Vagina (tissue), 2 donors: ENCODE measurements around the gene ZNF804A. TPM values are rescaled to one million over a fixed set of nuclear protein-coding genes. Genes with fewer than 3 reads are reported as not detected.

ENCODE experiments used
- DNase-seq, 2 donors: peaks; one replicate each; pipeline ENCODE4 v3.0.0-alpha.2; 2017; ENCODE audit errors: extremely low spot score in 2 of 2
- H3K27ac ChIP-seq: fragments of 200-600 bp; sonication (generic); one replicate; pipeline ENCODE4 v1.5.1; 2019
- H3K27me3 ChIP-seq: fragments of 200-600 bp; sonication (generic); one replicate; pipeline ENCODE4 v1.5.1; 2019
- H3K36me3 ChIP-seq, 2 donors: fragments of 200-600 bp; sonication (generic); one replicate each; pipeline ENCODE4 v1.5.1; 2017 to 2019
- H3K4me1 ChIP-seq: fragments of 200-600 bp; sonication (generic); one replicate; pipeline ENCODE4 v1.5.1; 2019
- H3K4me3 ChIP-seq, 2 donors: fragments of 200-600 bp; sonication (generic); 1 replicate in 1 of 2; 2 replicates in 1 of 2; pipeline ENCODE4 v1.5.1; 2016 to 2019
- H3K9me3 ChIP-seq: fragments of 200-600 bp; sonication (generic); one replicate; pipeline ENCODE4 v1.5.1; 2019
- CTCF ChIP-seq, 3 experiments: fragments of 450-650 bp in 2 of 3; fragments of 200-600 bp in 1 of 3; sonication (generic) in 1 of 3; IDR thresholded peaks; one replicate each; pipeline ENCODE4 v1.5.1; 2017 to 2019; ENCODE audit warnings: antibody characterized with exemption in 3 of 3, mild to moderate bottlenecking in 2 of 3, moderate library complexity in 2 of 3
- POLR2A ChIP-seq, 2 donors: fragments of 450-650 bp; IDR thresholded peaks; one replicate each; pipeline ENCODE4 v1.6.1; 2017; ENCODE audit warnings: antibody characterized with exemption in 2 of 2, mild to moderate bottlenecking in 2 of 2, moderate library complexity in 2 of 2
- POLR2AphosphoS5 ChIP-seq, 2 donors: sonication (generic); formaldehyde crosslinking; IDR thresholded peaks; one replicate each; pipeline ENCODE4 v1.9.0; 2017; ENCODE audit warnings: antibody characterized with exemption in 2 of 2, mild to moderate bottlenecking in 2 of 2, low read depth in 1 of 2; ENCODE audit not compliant: insufficient read depth in 1 of 2
- intact Hi-C: fragments of 100-400 bp; cut with DNase I; formaldehyde crosslinking; loops from one replicate; pipeline ENCODE4 v1.15.1; 2023
- total RNA-seq: library from RNA; depleted of rRNA; stranded (reverse); fragments of >200 nt; gene quantifications from one replicate; pipeline ENCODE4 v1.2.3, GENCODE V29; 2016

ZNF804A gene
- total RNA-seq, 1 donor from 2014 or later = 1.2 TPM

GRCh38 chr2:184681642-184682321 lies 83.5 kb downstream of the ZNF804A start:
- intact Hi-C loops = no loop called here
- H3K9me3 ChIP-seq = no peaks in the 10 kb centered on the region
- H3K27ac ChIP-seq = no peak overlapping the region
- no peak overlapping the region for H3K4me3 ChIP-seq
- no peaks in the 10 kb centered on the region for H3K4me1 ChIP-seq
- no peak for TF ChIP-seq CTCF (IDR thresholded peaks at IDR 0.05)
- no peaks in the 10 kb centered on the region for H3K36me3 ChIP-seq
- no peaks in the 10 kb centered on the region for H3K27me3 ChIP-seq
- DNase-seq = no peak

GRCh38 chr2:184683911-184684310 lies 85.6 kb downstream of the ZNF804A start:
- no peak for TF ChIP-seq POLR2AphosphoS5 (IDR thresholded peaks at IDR 0.05; ENCODE audit: insufficient read depth in 1 of 2, low read depth in 1 of 2)
- no peak for TF ChIP-seq CTCF (IDR thresholded peaks at IDR 0.05)
- TF ChIP-seq POLR2A (IDR thresholded peaks at IDR 0.05) = no peak
- intact Hi-C loops = no loop called here

GRCh38 chr2:184685999-184686841 lies 87.9 kb downstream of the ZNF804A start:
- Histone ChIP-seq H3K9me3 (no peaks in the 10 kb centered on the region), H3K27me3 (no peaks in the 10 kb centered on the region), H3K27ac (no peak overlapping the region), H3K4me3 (no peak overlapping the region), H3K36me3 (no peaks in the 10 kb centered on the region), H3K4me1 (no peaks in the 10 kb centered on the region)
- intact Hi-C loops = no loop called here
- no peak for DNase-seq
- TF ChIP-seq POLR2A (IDR thresholded peaks at IDR 0.05) = no peak
- no peak for TF ChIP-seq CTCF (IDR thresholded peaks at IDR 0.05)
- no peak for TF ChIP-seq POLR2AphosphoS5 (IDR thresholded peaks at IDR 0.05; ENCODE audit: insufficient read depth in 1 of 2, low read depth in 1 of 2)

More at GRCh38 chr2:184683911-184684310, 85.6 kb downstream of the ZNF804A start:
- no peak overlapping the region for H3K4me3 ChIP-seq
- no peaks in the 10 kb centered on the region for H3K9me3 ChIP-seq
- H3K27ac ChIP-seq = no peak overlapping the region
- no peak for DNase-seq
- H3K36me3 ChIP-seq = no peaks in the 10 kb centered on the region
- H3K27me3 ChIP-seq = no peaks in the 10 kb centered on the region
- H3K4me1 ChIP-seq = no peaks in the 10 kb centered on the region

- H3K36me3 ChIP-seq = no peaks in the 10 kb centered on the region
- H3K27ac ChIP-seq = no peak overlapping the region
- no peaks in the 10 kb centered on the region for H3K27me3 ChIP-seq
- no peak overlapping the region for H3K4me3 ChIP-seq
- no peaks in the 10 kb centered on the region for H3K4me1 ChIP-seq
- no peak for TF ChIP-seq CTCF (IDR thresholded peaks at IDR 0.05)
- intact Hi-C loops = no loop called here
- no peaks in the 10 kb centered on the region for H3K9me3 ChIP-seq
- DNase-seq = no peak
Observed at GRCh38 chr2:184689638-184690037, 91.3 kb downstream of the ZNF804A start.

GRCh38 chr2:184692141-184692734 lies 93.9 kb downstream of the ZNF804A start:
- H3K4me3 ChIP-seq = no peak overlapping the region
- intact Hi-C loops = no loop called here
- H3K27me3 ChIP-seq = no peaks in the 10 kb centered on the region
- H3K9me3 ChIP-seq = no peaks in the 10 kb centered on the region
- no peaks in the 10 kb centered on the region for H3K36me3 ChIP-seq
- H3K4me1 ChIP-seq = no peaks in the 10 kb centered on the region
- DNase-seq = no peak
- TF ChIP-seq POLR2AphosphoS5 (IDR thresholded peaks at IDR 0.05; ENCODE audit: insufficient read depth in 1 of 2, low read depth in 1 of 2) (no peak), POLR2A (IDR thresholded peaks at IDR 0.05) (no peak), CTCF (IDR thresholded peaks at IDR 0.05) (no peak)
- H3K27ac ChIP-seq = no peak overlapping the region
